HL-60 (cell line): ENCODE results near the gene ALPI.
"Not testable (repeated sequence)": the region's sequence is repeated elsewhere in the genome, so short reads cannot be mapped to it uniquely, and the experiment has no call there.

Experiments
- DNase-seq, 2 experiments: peaks; one replicate each; pipeline ENCODE4 v3.0.0-alpha.2; 2010 to 2020; ENCODE audit warnings: low read depth in 1 of 2, low spot score in 1 of 2
- H3K27ac ChIP-seq: fragments of 250-450 bp; sonication (Bioruptor Pico); replicated peaks from 2 replicates; pipeline ENCODE4 v1.5.1; 2020; ENCODE audit warnings: mild to moderate bottlenecking, moderate library complexity
- H3K27me3 ChIP-seq: fragments of 250-450 bp; sonication (Bioruptor Pico); 2 replicates; pipeline ENCODE4 v1.5.1; 2021; ENCODE audit warnings: mild to moderate bottlenecking, moderate library complexity; ENCODE audit not compliant: insufficient read depth, poor library complexity, severe bottlenecking
- H3K4me3 ChIP-seq: replicated peaks from 2 replicates; pipeline ENCODE4 v1.5.1; 2011; ENCODE audit warnings: mild to moderate bottlenecking, control low read depth, low read length; ENCODE audit not compliant: insufficient read depth
- CTCF ChIP-seq: IDR thresholded peaks from one replicate; pipeline ENCODE4 v1.5.1; 2011; ENCODE audit warnings: low read length, control low read depth, inconsistent platforms; ENCODE audit not compliant: insufficient read depth
- GABPA ChIP-seq: IDR thresholded peaks from 2 replicates; pipeline ENCODE4 v1.6.1; 2012; ENCODE audit warnings: low read depth
- POLR2AphosphoS5 ChIP-seq: IDR thresholded peaks from 2 replicates; pipeline ENCODE4 v1.6.1; 2012; ENCODE audit warnings: low read depth
- REST ChIP-seq: IDR thresholded peaks from 2 replicates; pipeline ENCODE4 v1.6.1; 2012; ENCODE audit warnings: low read depth; ENCODE audit not compliant: insufficient replicate concordance
- SPI1 ChIP-seq: IDR thresholded peaks from 2 replicates; pipeline ENCODE4 v1.6.1; 2012; ENCODE audit warnings: low read depth, mild to moderate bottlenecking, borderline replicate concordance

ALPI gene

GRCh38 chr2:232449964-232450363, 6.0 kb upstream of the ALPI start:
- Histone ChIP-seq H3K27ac (no peak overlapping the region), H3K4me3 (no peak overlapping the region), H3K27me3 (peaks cover 2% of the 10 kb centered on the region)
- no peak for DNase-seq
- TF ChIP-seq SPI1 (no peak), CTCF (no peak), GABPA (no peak), POLR2AphosphoS5 (no peak)

- not testable (repeated sequence) for DNase-seq, H3K27me3 ChIP-seq, H3K4me3 ChIP-seq, H3K27ac ChIP-seq
Measured at GRCh38 chr2:232451645-232452044, 4.3 kb upstream of the ALPI start.

GRCh38 chr2:232454630-232455029, 1.3 kb upstream of the ALPI start:
- TF ChIP-seq SPI1 (no peak), REST (no peak), POLR2AphosphoS5 (no peak), CTCF (no peak), GABPA (no peak)
- no peak overlapping the region for H3K27ac ChIP-seq
- peaks cover 2% of the 10 kb centered on the region for H3K27me3 ChIP-seq
- no peak for DNase-seq
- no peak overlapping the region for H3K4me3 ChIP-seq

- TF ChIP-seq CTCF (no peak), SPI1 (no peak), GABPA (no peak), REST (no peak), POLR2AphosphoS5 (no peak)
- Histone ChIP-seq H3K4me3 (no peak overlapping the region), H3K27ac (no peak overlapping the region), H3K27me3 (peaks cover 2% of the 10 kb centered on the region)
- DNase-seq: no peak
Measured at GRCh38 chr2:232456296-232457120, 555 bp downstream of the ALPI start.
